ENCODE results near the gene RIPK3. TPM values are rescaled to one million over a fixed set of nuclear protein-coding genes. Genes with fewer than 3 reads are reported as not detected.
"Not testable (repeated sequence)": the region's sequence is repeated elsewhere in the genome, so short reads cannot be mapped to it uniquely, and the experiment has no call there.

The RIPK3 gene
- total RNA-seq, 1 donor from 2014 or later: 0.62 TPM

GRCh38 chr14:24360281-24360680, 20.5 kb upstream of the RIPK3 start:
- no peak for TF ChIP-seq CTCF (IDR thresholded peaks at IDR 0.05; ENCODE audit: unreplicated experiment)
- H3K36me3 Mint-ChIP-seq (ENCODE audit: insufficient read depth): no peaks in the 10 kb centered on the region
- H3K4me1 Mint-ChIP-seq (ENCODE audit: low read depth): no peaks in the 10 kb centered on the region
- H3K9me3 Mint-ChIP-seq (ENCODE audit: low read depth): no peaks in the 10 kb centered on the region
- H3K4me3 Mint-ChIP-seq (ENCODE audit: low read depth): no peak overlapping the region
- no peak overlapping the region for H3K27ac Mint-ChIP-seq
- no peak for DNase-seq (ENCODE audit: low spot score, unreplicated experiment)
- peaks cover 36% of the 10 kb centered on the region for H3K27me3 Mint-ChIP-seq

- H3K9me3 Mint-ChIP-seq (ENCODE audit: low read depth): no peaks in the 10 kb centered on the region
- H3K4me1 Mint-ChIP-seq (ENCODE audit: low read depth): peaks cover 6% of the 10 kb centered on the region
- H3K27ac Mint-ChIP-seq: no peak overlapping the region
- H3K27me3 Mint-ChIP-seq: peaks cover 48% of the 10 kb centered on the region
- TF ChIP-seq CTCF (IDR thresholded peaks at IDR 0.05; ENCODE audit: unreplicated experiment): no peak
- no peak for DNase-seq (ENCODE audit: low spot score, unreplicated experiment)
- no peak overlapping the region for H3K4me3 Mint-ChIP-seq (ENCODE audit: low read depth)
- H3K36me3 Mint-ChIP-seq (ENCODE audit: insufficient read depth): no peaks in the 10 kb centered on the region
Observed at GRCh38 chr14:24356208-24356607, 16.4 kb upstream of the RIPK3 start.

GRCh38 chr14:24355009-24355408, 15.2 kb upstream of the RIPK3 start:
- Mint-ChIP-seq H3K4me1 (ENCODE audit: low read depth) (peaks cover 6% of the 10 kb centered on the region), H3K9me3 (ENCODE audit: low read depth) (no peaks in the 10 kb centered on the region), H3K27ac (no peak overlapping the region), H3K27me3 (peaks cover 54% of the 10 kb centered on the region), H3K36me3 (ENCODE audit: insufficient read depth) (no peaks in the 10 kb centered on the region), H3K4me3 (ENCODE audit: low read depth) (no peak overlapping the region)
- no peak for TF ChIP-seq CTCF (IDR thresholded peaks at IDR 0.05; ENCODE audit: unreplicated experiment)
- DNase-seq (ENCODE audit: low spot score, unreplicated experiment): no peak

GRCh38 chr14:24354482-24354825, 14.7 kb upstream of the RIPK3 start:
- H3K4me1 Mint-ChIP-seq (ENCODE audit: low read depth); DNase-seq (ENCODE audit: low spot score, unreplicated experiment); H3K4me3 Mint-ChIP-seq (ENCODE audit: low read depth); H3K9me3 Mint-ChIP-seq (ENCODE audit: low read depth); H3K36me3 Mint-ChIP-seq (ENCODE audit: insufficient read depth); H3K27ac Mint-ChIP-seq: not testable (repeated sequence)
- H3K27me3 Mint-ChIP-seq: peaks cover 56% of the 10 kb centered on the region

GRCh38 chr14:24353559-24354481, 14.0 kb upstream of the RIPK3 start:
- Mint-ChIP-seq H3K27me3 (peaks cover 62% of the 10 kb centered on the region), H3K4me3 (ENCODE audit: low read depth) (no peak overlapping the region)
- DNase-seq (ENCODE audit: low spot score, unreplicated experiment): no peak

More at GRCh38 chr14:24353559-24354481, 14.0 kb upstream of the RIPK3 start:
- no peaks in the 10 kb centered on the region for H3K36me3 Mint-ChIP-seq (ENCODE audit: insufficient read depth)
- H3K27ac Mint-ChIP-seq: no peak overlapping the region
- peaks cover 6% of the 10 kb centered on the region for H3K4me1 Mint-ChIP-seq (ENCODE audit: low read depth)
- H3K9me3 Mint-ChIP-seq (ENCODE audit: low read depth): no peaks in the 10 kb centered on the region
- no peak for TF ChIP-seq CTCF (IDR thresholded peaks at IDR 0.05; ENCODE audit: unreplicated experiment)

Measured in progenitor cell of endocrine pancreas (in vitro differentiated cells).